ENCODE data around the gene RPL13.

RPL13 gene

DNA sequence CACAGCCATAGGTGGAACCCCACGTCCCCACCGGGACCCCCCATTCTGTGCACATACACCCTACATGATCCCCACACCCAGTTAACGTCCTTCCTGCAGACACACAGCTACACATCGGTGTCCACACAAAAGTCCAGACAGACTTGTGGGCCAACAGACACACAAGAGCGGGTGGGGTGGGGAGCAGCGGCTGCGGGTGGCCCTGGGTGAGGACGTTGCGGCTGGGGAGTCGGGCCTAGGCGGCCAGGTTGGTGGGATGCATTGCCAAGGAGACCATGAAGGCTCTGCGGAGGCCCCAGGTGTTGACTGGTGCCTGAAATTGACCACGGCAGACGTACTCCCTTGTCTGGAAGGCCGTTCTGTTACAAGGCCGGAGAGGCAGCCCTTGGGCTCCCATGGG is 44.3 kb downstream of the RPL13 start:
- Mint-ChIP-seq H3K4me3 (no peak overlapping the region), H3K27ac (ENCODE audit: low read depth) (no peak overlapping the region), H3K36me3 (ENCODE audit: insufficient read depth) (peaks cover 1% of the 10 kb centered on the region), H3K9me3 (no peaks in the 10 kb centered on the region), H3K27me3 (no peaks in the 10 kb centered on the region), H3K4me1 (peaks cover 11% of the 10 kb centered on the region)
- no peak for DNase-seq (ENCODE audit: low spot score in 2 of 2)
- ATAC-seq (replicated peaks; ENCODE audit: extremely low read depth, poor library complexity, severe bottlenecking) = no peak

DNA sequence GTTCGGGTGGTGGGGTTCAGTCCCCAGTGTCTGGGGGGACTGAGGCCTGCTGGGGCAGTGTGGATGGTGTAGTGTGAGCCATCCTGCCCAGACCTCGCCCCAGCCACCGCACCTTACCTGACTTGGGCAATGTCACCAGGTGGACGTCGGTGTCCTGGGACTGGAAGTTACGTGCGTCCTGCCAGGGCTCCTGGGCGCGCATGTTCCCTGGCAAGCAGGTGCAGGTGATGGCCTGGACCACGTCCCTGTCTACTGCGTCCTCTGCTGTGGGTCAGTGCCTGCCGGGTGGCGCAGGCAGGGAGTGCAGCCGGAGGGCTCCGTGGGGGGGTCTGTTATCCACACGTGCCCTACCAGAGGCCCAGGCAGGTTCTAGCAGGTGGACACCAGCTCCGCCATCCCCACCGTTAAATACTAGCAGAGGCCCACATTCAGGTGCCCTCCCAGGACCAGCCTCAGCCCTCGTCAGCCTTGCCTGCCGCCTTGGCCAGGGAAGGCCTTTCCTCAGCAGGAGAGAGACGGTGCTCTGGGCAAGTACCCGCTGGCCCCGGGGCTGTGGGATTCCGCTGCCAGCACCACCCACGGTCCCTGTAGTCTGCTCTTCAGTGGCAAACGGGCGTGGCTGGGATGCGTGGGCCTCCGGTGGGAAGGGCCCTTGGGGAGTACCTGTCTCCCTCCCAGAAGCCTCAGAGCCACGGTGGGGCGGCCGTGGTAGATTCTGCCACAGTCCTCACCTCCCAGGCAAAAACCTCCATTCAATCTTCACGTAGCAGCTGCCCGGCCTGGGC is 44.9 kb downstream of the RPL13 start:
- Mint-ChIP-seq H3K4me1 (peaks cover 11% of the 10 kb centered on the region), H3K36me3 (ENCODE audit: insufficient read depth) (peaks cover 1% of the 10 kb centered on the region), H3K27ac (ENCODE audit: low read depth) (no peak overlapping the region), H3K4me3 (no peak overlapping the region), H3K27me3 (no peaks in the 10 kb centered on the region), H3K9me3 (no peaks in the 10 kb centered on the region)
- DNase-seq (ENCODE audit: low spot score in 2 of 2) = no peak
- no peak for ATAC-seq (replicated peaks; ENCODE audit: extremely low read depth, poor library complexity, severe bottlenecking)

DNA sequence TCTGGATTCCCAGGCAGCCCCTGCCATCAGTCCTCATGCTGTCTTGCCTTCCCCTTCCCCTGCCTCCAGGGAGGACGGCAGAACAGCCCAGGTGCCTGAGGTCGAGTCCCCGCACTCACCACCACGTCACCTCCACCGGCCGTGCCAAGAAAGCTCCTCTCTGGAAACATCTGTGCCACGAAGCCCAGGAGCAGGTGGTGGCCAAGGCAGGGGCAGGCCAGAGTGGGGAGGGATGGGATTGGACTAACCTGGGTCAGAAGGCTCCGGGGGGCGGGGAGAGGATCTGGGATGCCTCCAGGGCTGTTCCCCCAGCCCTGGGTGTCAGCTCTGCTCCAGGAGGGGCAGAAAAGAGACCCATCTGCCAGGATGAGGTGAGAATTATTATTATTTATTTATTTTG is 45.5 kb downstream of the RPL13 start:
- H3K9me3 Mint-ChIP-seq = no peaks in the 10 kb centered on the region
- H3K36me3 Mint-ChIP-seq (ENCODE audit: insufficient read depth) = peaks cover 1% of the 10 kb centered on the region
- DNase-seq (ENCODE audit: low spot score in 2 of 2) = no peak
- H3K4me1 Mint-ChIP-seq = peaks cover 11% of the 10 kb centered on the region
- no peaks in the 10 kb centered on the region for H3K27me3 Mint-ChIP-seq
- no peak overlapping the region for H3K27ac Mint-ChIP-seq (ENCODE audit: low read depth)
- H3K4me3 Mint-ChIP-seq = no peak overlapping the region
- ATAC-seq (replicated peaks; ENCODE audit: extremely low read depth, poor library complexity, severe bottlenecking) = no peak

DNA sequence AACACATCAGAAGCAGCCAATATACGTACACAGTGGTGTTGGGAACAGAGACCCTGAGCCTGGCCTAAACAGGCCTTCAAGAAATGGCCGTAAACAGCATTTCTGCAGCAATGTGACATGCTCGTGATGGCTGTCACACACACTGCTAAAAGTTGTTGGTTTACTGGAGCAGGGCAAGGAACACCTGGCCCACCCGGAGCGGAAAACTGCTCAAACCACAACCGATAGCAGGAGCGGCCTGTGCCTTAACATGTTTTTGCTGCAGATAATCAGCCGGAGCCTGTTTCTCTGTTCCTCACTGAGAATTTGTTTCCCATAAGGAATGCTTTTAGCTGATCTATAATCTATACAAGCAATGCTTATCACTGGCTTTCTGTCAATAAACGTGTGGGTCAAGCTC is 47.0 kb downstream of the RPL13 start:
- peaks cover 7% of the 10 kb centered on the region for H3K4me1 Mint-ChIP-seq
- DNase-seq (ENCODE audit: low spot score in 2 of 2) = no peak
- ATAC-seq (replicated peaks; ENCODE audit: extremely low read depth, poor library complexity, severe bottlenecking) = no peak
- no peaks in the 10 kb centered on the region for H3K27me3 Mint-ChIP-seq
- H3K27ac Mint-ChIP-seq (ENCODE audit: low read depth) = no peak overlapping the region
- no peak overlapping the region for H3K4me3 Mint-ChIP-seq
- peaks cover 1% of the 10 kb centered on the region for H3K36me3 Mint-ChIP-seq (ENCODE audit: insufficient read depth)
- no peaks in the 10 kb centered on the region for H3K9me3 Mint-ChIP-seq

GRCh38 chr16:89607937-89608740 is 47.7 kb downstream of the RPL13 start:
- no peak overlapping the region for H3K4me3 Mint-ChIP-seq
- peaks cover 1% of the 10 kb centered on the region for H3K36me3 Mint-ChIP-seq (ENCODE audit: insufficient read depth)
- no peaks in the 10 kb centered on the region for H3K4me1 Mint-ChIP-seq
- H3K27ac Mint-ChIP-seq (ENCODE audit: low read depth) = no peak overlapping the region
- no peaks in the 10 kb centered on the region for H3K9me3 Mint-ChIP-seq
- H3K27me3 Mint-ChIP-seq = no peaks in the 10 kb centered on the region
- DNase-seq (ENCODE audit: low spot score in 2 of 2) (no peak), ATAC-seq (replicated peaks; ENCODE audit: extremely low read depth, poor library complexity, severe bottlenecking) (no peak)

DNA sequence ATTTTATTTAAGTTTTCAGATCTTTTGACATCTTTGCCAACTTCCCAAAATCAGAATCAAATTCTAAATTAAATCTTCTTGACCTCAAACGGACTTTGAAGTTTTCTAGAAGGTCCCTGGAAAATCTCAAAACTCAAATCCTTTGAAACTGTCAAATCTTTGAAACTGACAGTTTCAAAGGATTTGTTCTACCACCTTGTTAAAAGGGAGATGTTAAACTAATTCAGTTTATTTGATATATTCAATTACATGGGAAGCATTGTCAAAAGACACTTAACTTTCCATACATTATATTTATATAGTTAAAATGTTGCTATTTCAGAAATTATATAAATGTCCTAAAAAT is 49.6 kb downstream of the RPL13 start:
- no peaks in the 10 kb centered on the region for H3K4me1 Mint-ChIP-seq
- no peak overlapping the region for H3K27ac Mint-ChIP-seq (ENCODE audit: low read depth)
- DNase-seq (ENCODE audit: low spot score in 2 of 2) (no peak), ATAC-seq (replicated peaks; ENCODE audit: extremely low read depth, poor library complexity, severe bottlenecking) (no peak)
- no peaks in the 10 kb centered on the region for H3K27me3 Mint-ChIP-seq
- no peaks in the 10 kb centered on the region for H3K36me3 Mint-ChIP-seq (ENCODE audit: insufficient read depth)
- H3K9me3 Mint-ChIP-seq = no peaks in the 10 kb centered on the region
- H3K4me3 Mint-ChIP-seq = no peak overlapping the region

GRCh38 chr16:89612415-89613166 is 52.1 kb downstream of the RPL13 start:
- Mint-ChIP-seq H3K4me3 (no peak overlapping the region), H3K4me1 (peaks cover 14% of the 10 kb centered on the region), H3K27me3 (no peaks in the 10 kb centered on the region), H3K9me3 (peaks cover 10% of the 10 kb centered on the region), H3K27ac (ENCODE audit: low read depth) (no peak overlapping the region), H3K36me3 (ENCODE audit: insufficient read depth) (peaks cover 4% of the 10 kb centered on the region)
- DNase-seq (ENCODE audit: low spot score in 2 of 2) = no peak
- no peak for ATAC-seq (replicated peaks; ENCODE audit: extremely low read depth, poor library complexity, severe bottlenecking)

GRCh38 chr16:89613231-89613953 is 52.9 kb downstream of the RPL13 start, which contains the start of gene DPEP1:
Gene DPEP1 (plus strand): TSS chr16:89613642. CDS start chr16:89630411, 16,769 bp downstream.
- no peaks in the 10 kb centered on the region for H3K27me3 Mint-ChIP-seq
- H3K9me3 Mint-ChIP-seq = peaks cover 10% of the 10 kb centered on the region
- peaks cover 14% of the 10 kb centered on the region for H3K4me1 Mint-ChIP-seq
- DNase-seq (ENCODE audit: low spot score in 2 of 2) (no peak), ATAC-seq (replicated peaks; ENCODE audit: extremely low read depth, poor library complexity, severe bottlenecking) (no peak)
- H3K4me3 Mint-ChIP-seq = no peak within 1 kb of the TSS
- H3K36me3 Mint-ChIP-seq (ENCODE audit: insufficient read depth) = peaks cover 4% of the 10 kb centered on the region
- no peak within 1 kb of the TSS for H3K27ac Mint-ChIP-seq (ENCODE audit: low read depth)

DNA sequence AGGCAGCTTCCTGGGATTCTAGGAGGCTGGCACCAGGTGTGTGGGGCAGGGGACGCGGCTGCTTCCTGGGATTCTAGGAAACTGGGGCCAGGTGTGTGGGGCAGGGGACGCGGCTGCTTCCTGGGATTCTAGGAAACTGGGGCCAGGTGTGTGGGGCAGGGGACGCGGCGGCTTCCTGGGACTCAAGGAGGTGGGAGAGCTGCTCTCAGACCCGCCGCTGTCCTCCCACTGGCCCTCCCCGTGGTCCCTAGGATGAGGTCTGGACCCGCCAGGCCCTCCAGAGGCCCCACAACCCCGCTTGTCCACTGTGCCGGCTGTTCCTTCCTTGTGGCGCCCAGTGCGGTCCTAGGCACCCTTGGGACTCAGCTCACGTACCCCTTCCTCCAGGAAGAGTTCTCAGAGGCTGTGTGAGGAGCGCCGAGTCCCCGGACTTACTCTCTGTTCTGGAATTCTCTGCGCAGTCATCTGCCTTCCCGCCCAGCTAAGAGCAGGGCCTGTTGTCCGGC is 53.5 kb downstream of the RPL13 start:
- ATAC-seq (replicated peaks; ENCODE audit: extremely low read depth, poor library complexity, severe bottlenecking) (no peak), DNase-seq (ENCODE audit: low spot score in 2 of 2) (no peak)
- peaks cover 10% of the 10 kb centered on the region for H3K9me3 Mint-ChIP-seq
- peaks cover 4% of the 10 kb centered on the region for H3K36me3 Mint-ChIP-seq (ENCODE audit: insufficient read depth)
- H3K4me1 Mint-ChIP-seq = peaks cover 14% of the 10 kb centered on the region
- H3K27ac Mint-ChIP-seq (ENCODE audit: low read depth) = no peak overlapping the region
- no peak overlapping the region for H3K4me3 Mint-ChIP-seq
- no peaks in the 10 kb centered on the region for H3K27me3 Mint-ChIP-seq
